ENCODE results near the gene PARD3.

GRCh38 chr10:34503704-34504103, 311.4 kb downstream of the PARD3 start:
- TF ChIP-seq RAD21 (IDR thresholded peaks at IDR 0.05; ENCODE audit: insufficient read depth, low read depth, low read length) (no peak), MAX (IDR thresholded peaks at IDR 0.05; ENCODE audit: low read depth, low read length) (no peak)

Data from GM12878 (cell line).